HCT116 (cell line): ENCODE measurements around the gene CCBE1.

Experiments used
- ELF1 ChIP-seq: IDR thresholded peaks from 2 replicates; pipeline ENCODE4 v1.6.1; 2012; ENCODE audit warnings: low read depth, borderline replicate concordance
- EZH2 ChIP-seq: fragments of 200-600 bp; sonication (generic); IDR thresholded peaks from 2 replicates; pipeline ENCODE4 v1.6.1; 2017; ENCODE audit warnings: antibody characterized with exemption, mixed run types
- EZH2phosphoT487 ChIP-seq: fragments of 200-600 bp; IDR thresholded peaks from 2 replicates; pipeline ENCODE4 v1.6.1; 2018; ENCODE audit warnings: antibody characterized with exemption, borderline replicate concordance
- JUND ChIP-seq: IDR thresholded peaks from 2 replicates; pipeline ENCODE4 v1.6.1; 2012
- POLR2A ChIP-seq: IDR thresholded peaks from 2 replicates; pipeline ENCODE4 v1.7.0; 2011; ENCODE audit warnings: borderline replicate concordance; ENCODE audit not compliant: insufficient read depth, insufficient read length; ENCODE audit errors: extremely low read depth
- POLR2AphosphoS5 ChIP-seq: IDR thresholded peaks from 2 replicates; pipeline ENCODE4 v1.6.1; 2011; ENCODE audit warnings: mild to moderate bottlenecking, low read depth, low read length, moderate library complexity
- SIN3A ChIP-seq: IDR thresholded peaks from 2 replicates; pipeline ENCODE4 v1.6.1; 2012; ENCODE audit warnings: low read depth
- SP1 ChIP-seq: IDR thresholded peaks from 2 replicates; pipeline ENCODE4 v1.6.1; 2012; ENCODE audit warnings: low read depth
- ZFX ChIP-seq: fragments of 450-650 bp; IDR thresholded peaks from 2 replicates; pipeline ENCODE4 v1.6.1; 2017
- TF ChIP-seq, protein P1 (sequence below), 3 experiments: fragments of 200-600 bp in 1 of 3; sonication (generic) in 1 of 3; IDR thresholded peaks in 2 of 3; conservative IDR thresholded peaks in 1 of 3; 2 replicates each; pipeline ENCODE4 v1.5.1; 2012 to 2017; ENCODE audit warnings: low read depth in 2 of 3, low read length in 2 of 3, antibody characterized with exemption in 1 of 3, borderline replicate concordance in 1 of 3, control low read depth in 1 of 3, mild to moderate bottlenecking in 1 of 3, mixed read lengths in 1 of 3, mixed run types in 1 of 3, moderate library complexity in 1 of 3; ENCODE audit not compliant: insufficient read depth in 1 of 3
- TF ChIP-seq, protein P2 (sequence below): IDR thresholded peaks from 2 replicates; pipeline ENCODE4 v1.6.1; 2012; ENCODE audit warnings: low read depth

DNA sequence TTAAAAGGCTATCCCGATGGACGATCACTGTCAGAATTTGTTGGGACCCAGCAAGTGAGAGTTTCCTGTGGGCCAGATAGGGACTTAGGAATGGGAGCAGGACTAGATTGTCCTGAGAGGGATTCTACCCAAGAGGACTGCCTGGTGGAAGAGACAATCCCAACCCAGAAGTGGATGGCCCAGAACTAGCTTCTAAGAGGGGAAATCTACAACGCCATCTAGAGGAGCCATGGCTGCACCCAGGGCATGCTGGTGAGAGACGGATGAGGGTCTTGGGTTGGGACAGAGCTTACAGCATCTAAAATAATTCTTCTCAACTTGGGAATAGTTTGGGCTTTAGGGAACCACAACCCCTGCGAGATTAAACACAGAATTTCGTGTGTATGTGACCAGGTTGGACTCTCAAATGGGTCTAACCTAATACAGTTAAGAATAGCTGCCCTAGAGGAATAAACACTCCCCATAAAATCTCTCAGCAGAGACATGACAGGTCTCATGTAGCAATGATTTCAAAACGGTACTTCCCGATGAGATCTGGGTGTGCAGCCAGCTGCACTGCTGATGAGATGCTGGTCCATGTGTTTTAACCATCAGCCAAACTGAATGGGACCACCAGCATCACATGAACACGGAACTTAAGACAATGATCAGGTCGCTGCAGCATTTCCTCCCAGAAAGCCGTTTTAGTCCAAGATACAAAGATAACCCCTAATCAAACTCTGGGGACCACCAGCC lies 50.8 kb downstream of the CCBE1 start:
- no peak for TF ChIP-seq ELF1
- TF ChIP-seq, protein P1, sequence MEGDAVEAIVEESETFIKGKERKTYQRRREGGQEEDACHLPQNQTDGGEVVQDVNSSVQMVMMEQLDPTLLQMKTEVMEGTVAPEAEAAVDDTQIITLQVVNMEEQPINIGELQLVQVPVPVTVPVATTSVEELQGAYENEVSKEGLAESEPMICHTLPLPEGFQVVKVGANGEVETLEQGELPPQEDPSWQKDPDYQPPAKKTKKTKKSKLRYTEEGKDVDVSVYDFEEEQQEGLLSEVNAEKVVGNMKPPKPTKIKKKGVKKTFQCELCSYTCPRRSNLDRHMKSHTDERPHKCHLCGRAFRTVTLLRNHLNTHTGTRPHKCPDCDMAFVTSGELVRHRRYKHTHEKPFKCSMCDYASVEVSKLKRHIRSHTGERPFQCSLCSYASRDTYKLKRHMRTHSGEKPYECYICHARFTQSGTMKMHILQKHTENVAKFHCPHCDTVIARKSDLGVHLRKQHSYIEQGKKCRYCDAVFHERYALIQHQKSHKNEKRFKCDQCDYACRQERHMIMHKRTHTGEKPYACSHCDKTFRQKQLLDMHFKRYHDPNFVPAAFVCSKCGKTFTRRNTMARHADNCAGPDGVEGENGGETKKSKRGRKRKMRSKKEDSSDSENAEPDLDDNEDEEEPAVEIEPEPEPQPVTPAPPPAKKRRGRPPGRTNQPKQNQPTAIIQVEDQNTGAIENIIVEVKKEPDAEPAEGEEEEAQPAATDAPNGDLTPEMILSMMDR (IDR thresholded peaks at IDR 0.05 in 2 of 3, conservative IDR thresholded peaks at IDR 0.05 in 1 of 3; ENCODE audit: borderline replicate concordance in 1 of 3, insufficient read depth in 1 of 3, low read depth in 2 of 3, low read length in 2 of 3) = peak in 2 of 3 experiments; percentile 32 to 46; a peak in 3 of 6 replicates
- TF ChIP-seq POLR2A = no peak
- no peak for TF ChIP-seq EZH2phosphoT487
- TF ChIP-seq POLR2AphosphoS5 = no peak
- no peak for TF ChIP-seq EZH2
- TF ChIP-seq ZFX = no peak
- TF ChIP-seq SIN3A = no peak
- TF ChIP-seq JUND = no peak
- TF ChIP-seq, protein P2, sequence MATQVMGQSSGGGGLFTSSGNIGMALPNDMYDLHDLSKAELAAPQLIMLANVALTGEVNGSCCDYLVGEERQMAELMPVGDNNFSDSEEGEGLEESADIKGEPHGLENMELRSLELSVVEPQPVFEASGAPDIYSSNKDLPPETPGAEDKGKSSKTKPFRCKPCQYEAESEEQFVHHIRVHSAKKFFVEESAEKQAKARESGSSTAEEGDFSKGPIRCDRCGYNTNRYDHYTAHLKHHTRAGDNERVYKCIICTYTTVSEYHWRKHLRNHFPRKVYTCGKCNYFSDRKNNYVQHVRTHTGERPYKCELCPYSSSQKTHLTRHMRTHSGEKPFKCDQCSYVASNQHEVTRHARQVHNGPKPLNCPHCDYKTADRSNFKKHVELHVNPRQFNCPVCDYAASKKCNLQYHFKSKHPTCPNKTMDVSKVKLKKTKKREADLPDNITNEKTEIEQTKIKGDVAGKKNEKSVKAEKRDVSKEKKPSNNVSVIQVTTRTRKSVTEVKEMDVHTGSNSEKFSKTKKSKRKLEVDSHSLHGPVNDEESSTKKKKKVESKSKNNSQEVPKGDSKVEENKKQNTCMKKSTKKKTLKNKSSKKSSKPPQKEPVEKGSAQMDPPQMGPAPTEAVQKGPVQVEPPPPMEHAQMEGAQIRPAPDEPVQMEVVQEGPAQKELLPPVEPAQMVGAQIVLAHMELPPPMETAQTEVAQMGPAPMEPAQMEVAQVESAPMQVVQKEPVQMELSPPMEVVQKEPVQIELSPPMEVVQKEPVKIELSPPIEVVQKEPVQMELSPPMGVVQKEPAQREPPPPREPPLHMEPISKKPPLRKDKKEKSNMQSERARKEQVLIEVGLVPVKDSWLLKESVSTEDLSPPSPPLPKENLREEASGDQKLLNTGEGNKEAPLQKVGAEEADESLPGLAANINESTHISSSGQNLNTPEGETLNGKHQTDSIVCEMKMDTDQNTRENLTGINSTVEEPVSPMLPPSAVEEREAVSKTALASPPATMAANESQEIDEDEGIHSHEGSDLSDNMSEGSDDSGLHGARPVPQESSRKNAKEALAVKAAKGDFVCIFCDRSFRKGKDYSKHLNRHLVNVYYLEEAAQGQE = no peak
- no peak for TF ChIP-seq SP1
